ENCODE measurements around the gene PARL. TPM values are rescaled to one million over a fixed set of nuclear protein-coding genes. Genes with fewer than 3 reads are reported as not detected.
A peak's percentile ranks its signal among the peaks of the same experiment; 100 is the strongest.

PARL gene
- total RNA-seq, 1 experiment from 2014 or later: 45.2 TPM

DNA sequence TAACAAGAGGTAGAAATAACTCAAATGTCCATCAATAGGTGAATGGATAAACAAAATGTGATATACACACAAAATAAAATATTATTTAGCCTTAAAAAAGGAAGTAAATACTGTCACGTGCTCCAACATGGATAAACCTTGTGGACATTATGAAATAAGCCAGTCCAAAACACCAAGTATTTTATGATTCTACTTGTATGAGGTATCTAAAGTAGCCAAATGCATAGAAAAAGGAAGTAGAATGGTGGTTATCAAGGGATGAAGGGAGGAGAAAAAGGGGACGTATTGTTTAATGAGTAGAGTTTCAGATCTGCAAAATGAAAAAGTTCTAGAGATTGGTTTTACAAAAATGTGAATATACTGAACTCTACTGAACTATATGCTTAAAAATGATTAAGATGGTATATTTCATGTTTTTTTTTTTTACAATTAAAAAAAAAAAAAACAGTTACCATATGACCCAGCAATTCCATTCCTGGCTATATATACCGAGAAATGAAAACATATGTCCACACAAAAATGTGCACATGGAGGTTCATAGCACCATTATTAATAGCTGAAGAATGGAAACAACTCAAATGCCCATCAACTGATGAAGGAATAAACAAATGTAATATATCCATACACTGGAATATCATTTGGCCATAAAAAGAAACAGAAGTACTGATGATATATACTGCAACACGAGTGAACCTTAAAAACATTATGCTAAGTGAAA lies 30.2 kb downstream of the PARL start:
- DNase-seq (ENCODE audit: low spot score): no peak

DNA sequence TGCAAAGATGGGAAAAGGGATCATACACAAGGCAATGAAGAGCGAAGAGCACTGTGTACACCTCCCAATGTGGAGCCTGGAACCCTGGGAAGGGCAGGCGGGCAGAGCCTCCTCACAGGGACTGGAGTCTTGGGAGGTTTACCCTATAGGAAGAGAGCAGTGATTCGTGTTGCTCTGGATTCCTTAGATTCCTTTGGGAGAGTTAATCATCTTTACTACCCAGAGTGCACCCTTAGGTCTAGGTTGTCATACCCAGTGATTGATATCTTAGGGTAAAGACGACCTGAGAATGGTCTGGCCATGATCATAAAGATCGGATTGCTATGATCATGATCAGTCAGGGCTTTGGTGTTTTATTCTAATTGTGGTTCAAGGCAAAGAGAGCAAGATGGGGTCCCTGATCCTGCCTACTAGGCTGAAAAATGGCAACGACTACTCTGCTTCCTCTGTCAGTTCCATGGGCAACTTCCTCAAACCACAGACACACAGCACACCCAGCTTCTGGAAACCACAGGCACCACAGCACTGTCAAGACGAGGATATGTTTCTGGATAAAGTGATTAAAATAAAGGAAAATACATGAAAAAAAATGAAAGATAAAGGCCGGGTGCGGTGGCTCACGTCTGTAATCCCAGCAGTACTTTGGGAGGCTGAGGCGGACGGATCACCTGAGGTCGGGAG lies 38.9 kb downstream of the PARL start:
- DNase-seq (ENCODE audit: low spot score): peak; percentile 53

GRCh38 chr3:183845090-183845489 lies 39.6 kb downstream of the PARL start:
- DNase-seq (ENCODE audit: low spot score): peak; percentile 16

GRCh38 chr3:183844606-183845005 lies 40.1 kb downstream of the PARL start:
- peak; percentile 17 for DNase-seq (ENCODE audit: low spot score)

DNA sequence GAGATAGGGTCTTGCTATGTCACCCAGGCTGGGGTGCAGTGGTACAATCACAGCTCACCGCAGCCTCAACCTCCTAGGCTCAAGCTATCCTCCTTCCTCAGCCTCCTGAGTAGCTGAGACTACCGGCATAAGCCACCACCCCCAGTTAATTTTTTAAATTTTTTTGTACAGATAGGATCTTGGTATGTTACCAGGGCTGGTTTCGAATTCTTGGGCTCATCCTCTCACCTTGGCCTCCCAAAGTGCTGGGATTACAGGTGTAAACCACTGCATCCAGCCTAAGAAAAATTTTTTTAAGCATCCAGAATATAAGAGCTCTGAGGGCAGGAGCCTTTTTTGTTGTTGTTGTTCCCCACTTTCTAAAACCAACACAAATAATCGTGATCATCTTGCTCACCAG lies 44.9 kb downstream of the PARL start:
- DNase-seq (ENCODE audit: low spot score): no peak

- DNase-seq (ENCODE audit: low spot score): no peak
These were observed 46.8 kb downstream of the PARL start for GRCh38 chr3:183837894-183838293.

- no peak for DNase-seq (ENCODE audit: low spot score)
These were observed 47.3 kb downstream of the PARL start for GRCh38 chr3:183837390-183837789.

DNA sequence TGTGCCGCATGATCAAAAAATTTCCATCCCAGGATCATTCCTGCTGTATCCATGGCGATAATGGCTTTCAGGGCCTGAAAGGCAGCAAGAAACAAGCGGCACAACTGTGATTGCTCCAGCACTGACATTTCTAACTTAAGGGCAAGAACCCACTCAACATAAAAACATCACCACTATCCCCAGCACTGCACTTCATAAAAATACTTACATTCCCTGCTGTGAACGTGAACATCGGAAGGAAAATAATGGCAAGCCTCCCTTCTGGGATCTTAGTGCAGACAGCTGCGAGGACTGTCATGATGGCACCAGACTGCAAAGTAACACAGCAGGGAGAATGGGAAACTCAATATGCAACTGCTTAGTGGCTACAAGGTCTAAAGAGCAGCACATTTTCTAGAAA lies 51.2 kb downstream of the PARL start:
- no peak for DNase-seq (ENCODE audit: low spot score)

GRCh38 chr3:183830187-183830586 lies 54.5 kb downstream of the PARL start:
- DNase-seq (ENCODE audit: low spot score): no peak

DNA sequence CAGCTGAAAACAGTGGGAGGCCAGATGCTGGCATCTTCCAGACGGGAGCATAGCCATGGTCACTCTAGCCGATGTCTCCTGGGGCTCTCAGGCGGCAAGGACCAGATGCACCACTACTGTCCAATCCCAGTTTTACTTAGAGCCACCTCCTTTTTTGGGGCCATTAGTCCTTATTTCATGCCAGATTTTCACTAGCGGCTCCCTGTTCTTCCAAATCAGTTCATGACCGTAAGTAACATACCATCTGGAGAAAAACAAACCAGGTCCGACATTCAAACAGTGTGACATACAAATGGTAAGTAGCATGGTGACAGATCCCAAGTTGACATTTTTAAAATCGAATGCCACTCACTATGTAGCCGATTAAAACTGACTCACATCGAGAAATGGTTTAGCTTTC lies 55.2 kb downstream of the PARL start:
- no peak for DNase-seq (ENCODE audit: low spot score)

DNA sequence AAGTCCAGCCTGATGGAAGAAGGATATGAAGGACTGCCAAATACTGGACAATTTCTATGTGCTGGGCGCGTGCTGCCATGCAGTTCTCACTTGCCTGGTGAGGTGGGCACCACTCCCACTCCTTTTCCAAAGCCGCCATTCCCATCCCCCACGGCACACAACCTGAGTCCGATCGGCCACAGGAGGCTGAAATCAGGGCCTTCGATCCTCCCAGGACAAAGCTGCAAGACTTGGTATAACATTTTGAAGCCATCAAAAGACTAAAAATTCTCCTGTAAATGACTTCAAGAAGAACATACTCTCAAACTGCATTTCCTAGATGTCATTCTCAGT lies 56.2 kb downstream of the PARL start:
- no peak for DNase-seq (ENCODE audit: low spot score)

DNA sequence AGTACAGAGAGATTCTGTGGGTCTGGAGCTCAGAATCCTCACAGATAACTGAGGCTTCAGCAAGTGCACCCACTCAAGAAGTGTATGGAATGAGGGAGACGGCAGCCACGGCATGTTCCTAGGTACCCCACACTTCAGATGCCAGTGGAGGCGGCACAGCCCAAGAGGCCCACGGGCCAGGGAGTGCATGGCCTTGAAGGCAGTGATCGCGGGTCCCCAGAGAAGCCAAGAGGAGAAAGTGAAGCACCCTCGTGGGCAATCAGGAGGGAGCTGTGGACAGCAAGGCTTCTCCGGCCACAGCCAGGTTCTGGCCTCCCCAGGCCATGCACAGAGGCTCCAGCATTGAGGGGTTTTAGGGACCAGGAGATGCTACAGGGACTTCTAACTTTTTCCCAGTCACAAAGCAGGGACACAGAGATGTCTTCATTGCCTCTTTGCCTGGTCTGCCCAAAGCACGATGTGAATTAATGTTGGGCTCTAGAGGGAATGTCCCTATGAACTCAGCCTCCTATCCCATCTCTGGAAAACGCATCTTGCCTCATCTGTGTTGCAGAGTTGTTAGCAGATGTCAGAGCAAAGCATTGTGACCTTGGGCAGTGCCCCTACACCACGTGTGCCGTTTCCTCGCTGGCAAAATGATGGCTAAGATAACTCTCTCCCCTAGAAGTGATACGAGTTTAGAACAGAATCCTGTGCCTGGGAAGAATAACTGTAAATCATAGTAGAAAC lies 56.7 kb downstream of the PARL start:
- DNase-seq (ENCODE audit: low spot score): no peak

GRCh38 chr3:183826448-183827250 lies 58.0 kb downstream of the PARL start:
- no peak for DNase-seq (ENCODE audit: low spot score)

- peak; percentile 67 for DNase-seq (ENCODE audit: low spot score)
These were observed 59.1 kb downstream of the PARL start, which contains the start of gene MAP6D1 for GRCh38 chr3:183825456-183826161. Gene MAP6D1, minus strand, starts transcription at chr3:183825577. Its CDS starts 30 bp downstream, at chr3:183825547.

DNA sequence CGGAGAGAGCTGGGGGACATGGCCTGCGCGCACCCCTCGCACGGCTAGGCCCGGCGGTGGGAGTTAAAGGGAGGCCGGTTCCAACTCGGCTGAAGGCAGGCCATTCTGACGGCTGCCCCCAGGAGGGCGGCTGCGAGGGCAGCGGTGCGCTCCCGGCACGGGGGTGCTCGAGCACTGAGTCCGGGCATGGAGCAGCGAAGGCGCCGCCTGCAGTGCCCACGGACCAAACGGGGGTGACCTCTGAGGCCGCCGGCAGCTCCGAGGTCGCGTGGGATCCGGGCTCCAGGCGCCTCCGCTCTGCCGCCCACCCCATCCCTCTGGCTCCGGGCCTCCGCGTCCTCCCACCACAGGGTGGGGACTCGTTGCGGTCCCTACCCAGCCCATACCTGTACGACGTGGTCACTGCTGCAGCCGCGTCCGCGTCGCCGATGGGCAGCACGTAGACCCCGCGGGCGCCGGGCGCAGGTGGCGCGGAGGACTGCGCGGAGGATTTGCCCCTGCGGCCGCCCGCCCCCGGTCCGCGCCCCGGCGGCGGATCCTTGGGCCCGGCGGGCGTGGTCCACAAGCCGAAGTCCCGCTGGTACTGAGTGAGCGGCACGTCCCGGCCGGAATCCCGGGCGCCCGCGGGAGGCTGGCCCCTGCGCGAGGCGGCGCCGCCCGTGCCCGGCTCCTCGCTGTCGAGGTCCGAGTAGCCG lies 59.8 kb downstream of the PARL start:
- peak; percentile 12 for DNase-seq (ENCODE audit: low spot score)

DNA sequence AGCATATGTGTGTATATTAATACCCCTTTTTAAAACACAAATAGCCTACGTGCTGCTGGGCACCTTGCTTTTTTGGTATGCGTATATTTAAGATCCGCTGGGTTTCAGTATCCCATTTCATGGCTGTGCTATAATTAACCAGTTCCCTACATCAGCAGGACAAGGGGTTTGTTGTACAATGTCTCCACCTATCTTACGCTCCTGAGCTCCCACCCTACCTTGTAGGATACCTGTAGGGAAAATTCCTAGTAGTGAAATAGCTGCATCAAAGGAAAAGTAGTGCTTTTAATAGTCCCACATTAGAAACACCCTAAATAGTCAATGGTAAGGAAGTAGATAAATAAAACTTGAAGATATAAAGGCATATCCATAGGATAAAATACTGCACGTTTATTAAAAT lies 60.7 kb downstream of the PARL start:
- peak; percentile 26 for DNase-seq (ENCODE audit: low spot score)

GRCh38 chr3:183822631-183823030 lies 62.0 kb downstream of the PARL start:
- no peak for DNase-seq (ENCODE audit: low spot score)

GRCh38 chr3:183819831-183820230 lies 64.8 kb downstream of the PARL start:
- no peak for DNase-seq (ENCODE audit: low spot score)

DNA sequence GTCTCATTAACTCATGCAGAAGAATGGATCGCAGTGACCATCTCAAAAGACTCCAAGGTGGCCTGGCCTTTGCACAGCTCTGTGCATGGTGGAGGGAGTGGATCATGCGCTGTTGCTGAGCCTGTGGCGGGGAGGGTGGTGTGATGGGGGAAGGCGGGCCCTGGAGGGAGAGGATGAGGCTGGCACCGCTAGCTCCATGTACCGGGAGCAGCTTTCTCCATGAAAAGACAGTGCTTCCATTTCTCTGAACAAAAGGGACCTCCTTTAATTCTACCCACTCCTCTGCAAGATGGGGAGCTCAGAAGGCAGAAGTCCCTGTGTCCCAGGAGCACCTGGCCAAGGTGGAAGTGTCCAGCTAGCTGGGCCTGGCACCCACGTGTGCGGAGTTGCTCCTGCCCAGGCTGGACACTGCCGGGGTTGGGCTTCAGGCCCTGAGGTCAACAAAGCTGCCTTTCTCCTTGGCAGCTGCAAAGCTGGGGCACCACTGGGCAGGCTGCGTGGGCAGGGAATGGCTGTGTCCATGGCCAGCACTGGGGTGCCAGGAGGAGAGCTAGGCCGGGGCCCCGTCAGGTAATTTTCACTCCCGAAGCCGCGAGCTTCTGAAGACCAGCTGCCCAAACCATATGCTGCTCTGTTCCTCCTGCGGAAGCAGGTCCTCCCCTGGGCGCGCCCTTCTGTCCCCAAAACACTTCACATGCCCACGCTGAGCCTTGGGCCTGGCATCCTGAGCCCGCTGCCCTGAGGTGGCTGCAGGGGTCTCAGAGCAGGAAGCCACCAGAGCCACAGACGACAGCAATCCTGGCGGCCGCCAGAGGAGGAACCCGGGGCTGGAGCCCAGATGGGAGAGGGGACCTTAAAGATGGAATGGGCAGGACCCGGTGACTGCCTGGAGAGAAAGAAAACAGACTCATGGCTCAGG lies 65.7 kb downstream of the PARL start:
- DNase-seq (ENCODE audit: low spot score): no peak

All from HT-29 (cell line).